RWPE2 (cell line): ENCODE data around the gene THAP5.

Experiments
- ATAC-seq: fragments of 200-7000 bp; cut with Tn5 transposase; 3 replicates; pipeline ENCODE4 v1.9.1; 2021; ENCODE audit warnings: low read depth
- DNase-seq: peaks from one replicate; pipeline ENCODE4 v3.0.0-alpha.2; 2020; ENCODE audit warnings: low spot score
- H3K27ac ChIP-seq: fragments of 450-650 bp; 2 replicates; pipeline ENCODE4 v1.5.1; 2017; ENCODE audit warnings: mild to moderate bottlenecking; ENCODE audit not compliant: poor library complexity, severe bottlenecking
- H3K27me3 ChIP-seq: fragments of 250-450 bp; sonication (Bioruptor Pico); 2 replicates; pipeline ENCODE4 v1.5.1; 2021; ENCODE audit warnings: mild to moderate bottlenecking, moderate library complexity; ENCODE audit not compliant: insufficient read depth, poor library complexity, severe bottlenecking
- H3K36me3 ChIP-seq: fragments of 250-450 bp; sonication (Bioruptor Pico); 2 replicates; pipeline ENCODE4 v1.5.1; 2020; ENCODE audit warnings: low read depth, mild to moderate bottlenecking, moderate library complexity
- H3K4me1 ChIP-seq: fragments of 250-450 bp; sonication (Bioruptor Pico); 2 replicates; pipeline ENCODE4 v1.5.1; 2021; ENCODE audit warnings: mild to moderate bottlenecking, moderate library complexity; ENCODE audit not compliant: insufficient read depth, poor library complexity, severe bottlenecking
- H3K4me3 ChIP-seq: fragments of 250-450 bp; sonication (Bioruptor Pico); 2 replicates; pipeline ENCODE4 v1.5.1; 2021; ENCODE audit warnings: mild to moderate bottlenecking, moderate library complexity; ENCODE audit not compliant: severe bottlenecking
- H3K9me3 ChIP-seq: fragments of 250-450 bp; sonication (Bioruptor Pico); 2 replicates; pipeline ENCODE4 v1.5.1; 2021; ENCODE audit warnings: mild to moderate bottlenecking, moderate library complexity; ENCODE audit not compliant: severe bottlenecking
- CTCF ChIP-seq: fragments of 450-650 bp; IDR thresholded peaks from one replicate; pipeline ENCODE4 v1.5.1; 2017; ENCODE audit warnings: mild to moderate bottlenecking, moderate library complexity; ENCODE audit not compliant: poor library complexity, severe bottlenecking

Gene THAP5

DNA sequence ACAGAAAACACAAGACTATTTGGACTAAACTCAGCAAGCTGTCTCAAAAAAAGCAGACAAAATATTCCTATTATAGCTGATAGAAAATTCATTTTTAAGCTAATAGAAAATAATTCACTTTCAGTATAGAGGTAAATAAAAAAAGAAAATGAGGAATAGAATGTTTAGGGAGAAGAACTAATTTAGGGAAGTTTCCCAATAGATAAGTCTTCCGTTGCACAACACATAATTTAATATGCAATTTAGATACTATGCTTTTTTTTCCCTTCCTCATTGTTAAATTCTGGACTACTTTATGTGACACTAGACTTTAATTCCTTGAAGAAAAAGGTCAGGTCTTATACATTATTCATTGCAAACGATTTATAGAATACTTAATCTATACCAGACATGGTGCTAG, 53.9 kb downstream of the THAP5 start:
- no peaks in the 10 kb centered on the region for H3K9me3 ChIP-seq
- H3K27me3 ChIP-seq = no peaks in the 10 kb centered on the region
- ATAC-seq (no peak), DNase-seq (no peak)
- no peak overlapping the region for H3K4me3 ChIP-seq
- TF ChIP-seq CTCF = no peak
- no peaks in the 10 kb centered on the region for H3K4me1 ChIP-seq
- peaks cover 41% of the 10 kb centered on the region for H3K36me3 ChIP-seq
- H3K27ac ChIP-seq = no peak overlapping the region

DNA sequence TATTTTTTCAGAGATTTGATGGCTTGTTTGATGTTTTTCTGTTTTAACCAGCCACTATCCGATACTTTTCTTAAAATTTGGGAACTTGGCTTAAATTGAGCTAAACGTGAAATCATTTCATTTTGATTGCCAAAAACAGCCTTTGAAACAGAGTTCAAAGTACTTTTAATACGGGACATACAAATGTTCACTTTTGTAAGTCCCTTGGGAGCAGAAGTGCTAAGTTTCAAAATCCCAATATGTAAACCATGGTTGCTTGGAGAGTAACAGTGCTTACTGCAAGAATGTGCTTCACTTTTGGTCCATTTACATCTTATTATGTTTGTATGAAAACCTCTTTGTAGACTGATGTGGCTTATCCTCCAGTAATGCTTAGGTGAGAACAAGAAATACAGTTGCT, 54.5 kb downstream of the THAP5 start:
- H3K4me1 ChIP-seq = no peaks in the 10 kb centered on the region
- H3K9me3 ChIP-seq = no peaks in the 10 kb centered on the region
- H3K27ac ChIP-seq = no peak overlapping the region
- H3K4me3 ChIP-seq = no peak overlapping the region
- peaks cover 39% of the 10 kb centered on the region for H3K36me3 ChIP-seq
- ATAC-seq (no peak), DNase-seq (no peak)
- TF ChIP-seq CTCF = no peak
- no peaks in the 10 kb centered on the region for H3K27me3 ChIP-seq
